ENCODE measurements around the gene PRRX1. TPM values are rescaled to one million over a fixed set of nuclear protein-coding genes. Genes with fewer than 3 reads are reported as not detected.
A peak's percentile ranks its signal among the peaks of the same experiment; 100 is the strongest.

The PRRX1 gene
- total and polyA plus RNA-seq, 8 donors, result 0.84 to 79.6 (median 3.2) TPM

GRCh38 chr1:170696591-170697290, 32.8 kb downstream of the PRRX1 start:
- TF ChIP-seq CTCF (IDR thresholded peaks at IDR 0.05), result no peak
- DNase-seq, result no peak
- no peaks in the 10 kb centered on the region for H3K4me1 ChIP-seq
- no peaks in the 10 kb centered on the region for H3K9me3 ChIP-seq
- no peaks in the 10 kb centered on the region for H3K36me3 ChIP-seq
- H3K4me3 ChIP-seq, result no peak overlapping the region
- no peak overlapping the region for H3K27ac ChIP-seq
- ATAC-seq, result no peak
- H3K27me3 ChIP-seq, result no peaks in the 10 kb centered on the region
- intact Hi-C loops (cut with DNase I), result no loop called here

GRCh38 chr1:170697316-170697715, 33.4 kb downstream of the PRRX1 start:
- no peaks in the 10 kb centered on the region for H3K4me1 ChIP-seq
- no peaks in the 10 kb centered on the region for H3K27me3 ChIP-seq
- ATAC-seq, result no peak
- DNase-seq, result no peak
- H3K36me3 ChIP-seq, result no peaks in the 10 kb centered on the region
- intact Hi-C loops (cut with DNase I), result no loop called here
- H3K4me3 ChIP-seq, result no peak overlapping the region
- no peaks in the 10 kb centered on the region for H3K9me3 ChIP-seq
- no peak for TF ChIP-seq CTCF (IDR thresholded peaks at IDR 0.05)
- no peak overlapping the region for H3K27ac ChIP-seq

- H3K4me3 ChIP-seq, result no peak overlapping the region
- DNase-seq (peak in 2 of 4 donors; percentile 24 to 25), ATAC-seq (peak; percentile 37)
- H3K36me3 ChIP-seq, result no peaks in the 10 kb centered on the region
- intact Hi-C loops (cut with DNase I), result no loop called here
- no peaks in the 10 kb centered on the region for H3K27me3 ChIP-seq
- H3K4me1 ChIP-seq, result no peaks in the 10 kb centered on the region
- H3K9me3 ChIP-seq, result no peaks in the 10 kb centered on the region
- peak overlapping the region in 1 of 2 donors; percentile 16 for H3K27ac ChIP-seq
- no peak for TF ChIP-seq CTCF (IDR thresholded peaks at IDR 0.05)
Observed at GRCh38 chr1:170698301-170699275, 34.7 kb downstream of the PRRX1 start.

- H3K4me3 ChIP-seq, result no peak overlapping the region
- intact Hi-C loops (cut with DNase I), result no loop called here
- no peaks in the 10 kb centered on the region for H3K27me3 ChIP-seq
- H3K27ac ChIP-seq, result no peak overlapping the region
- no peaks in the 10 kb centered on the region for H3K4me1 ChIP-seq
- ATAC-seq (no peak), DNase-seq (no peak)
- H3K9me3 ChIP-seq, result no peaks in the 10 kb centered on the region
- no peak for TF ChIP-seq CTCF (IDR thresholded peaks at IDR 0.05)
- H3K36me3 ChIP-seq, result no peaks in the 10 kb centered on the region
Observed at GRCh38 chr1:170699696-170700095, 35.8 kb downstream of the PRRX1 start.

All from left lung (tissue), 10 donors.